A673 (cell line): ENCODE data around the gene GLS.

ENCODE experiments used
- EZH2 ChIP-seq: fragments of 200-600 bp; sonication (generic); IDR thresholded peaks from 2 replicates; pipeline ENCODE4 v1.6.1; 2017; ENCODE audit warnings: borderline replicate concordance, low read depth, mild to moderate bottlenecking, mixed read lengths, antibody characterized with exemption, low read length; ENCODE audit not compliant: poor library complexity, severe bottlenecking
- TF ChIP-seq, protein P1 (sequence below): fragments of 300-800, 200-600 bp; sonication (generic); conservative IDR thresholded peaks from 2 replicates; pipeline ENCODE4 v1.5.1; 2017; ENCODE audit warnings: low read depth, mild to moderate bottlenecking, antibody characterized with exemption, low read length, moderate library complexity, mixed read lengths

DNA sequence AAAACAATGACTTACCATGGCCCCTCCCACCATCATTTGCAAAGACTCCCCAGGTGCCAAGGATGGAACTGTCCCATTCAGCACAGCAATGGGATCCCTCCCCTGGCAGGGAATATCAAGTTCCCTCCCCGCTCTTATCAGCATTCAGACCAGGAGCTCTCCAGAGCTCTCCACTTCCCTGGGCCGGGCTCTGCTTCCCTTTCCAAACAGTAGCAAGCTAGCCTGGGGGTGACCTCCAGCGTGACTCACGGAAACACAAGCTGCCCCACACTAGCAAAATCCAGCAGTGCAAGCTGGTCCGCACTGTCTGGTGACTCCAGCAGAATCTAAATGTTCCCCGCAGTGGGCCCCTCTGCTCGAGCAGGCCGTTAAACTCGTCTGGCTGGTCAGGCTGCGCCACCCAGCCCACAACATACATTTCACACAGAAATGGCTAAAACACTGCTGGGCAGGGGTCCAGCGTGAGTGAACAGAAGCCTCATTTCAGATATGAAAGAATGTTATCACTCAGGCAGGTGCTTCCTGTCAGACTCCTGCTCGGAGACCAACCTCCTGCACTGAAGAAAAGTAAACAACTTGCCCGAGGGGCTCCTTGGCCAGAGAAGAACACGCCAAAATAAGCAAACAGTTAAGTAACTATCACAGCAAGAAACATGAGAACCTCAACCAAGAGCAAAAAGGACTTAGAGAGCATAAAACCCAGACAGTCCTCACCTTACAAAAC lies 99.4 kb downstream of the GLS start:
- TF ChIP-seq, protein P1, sequence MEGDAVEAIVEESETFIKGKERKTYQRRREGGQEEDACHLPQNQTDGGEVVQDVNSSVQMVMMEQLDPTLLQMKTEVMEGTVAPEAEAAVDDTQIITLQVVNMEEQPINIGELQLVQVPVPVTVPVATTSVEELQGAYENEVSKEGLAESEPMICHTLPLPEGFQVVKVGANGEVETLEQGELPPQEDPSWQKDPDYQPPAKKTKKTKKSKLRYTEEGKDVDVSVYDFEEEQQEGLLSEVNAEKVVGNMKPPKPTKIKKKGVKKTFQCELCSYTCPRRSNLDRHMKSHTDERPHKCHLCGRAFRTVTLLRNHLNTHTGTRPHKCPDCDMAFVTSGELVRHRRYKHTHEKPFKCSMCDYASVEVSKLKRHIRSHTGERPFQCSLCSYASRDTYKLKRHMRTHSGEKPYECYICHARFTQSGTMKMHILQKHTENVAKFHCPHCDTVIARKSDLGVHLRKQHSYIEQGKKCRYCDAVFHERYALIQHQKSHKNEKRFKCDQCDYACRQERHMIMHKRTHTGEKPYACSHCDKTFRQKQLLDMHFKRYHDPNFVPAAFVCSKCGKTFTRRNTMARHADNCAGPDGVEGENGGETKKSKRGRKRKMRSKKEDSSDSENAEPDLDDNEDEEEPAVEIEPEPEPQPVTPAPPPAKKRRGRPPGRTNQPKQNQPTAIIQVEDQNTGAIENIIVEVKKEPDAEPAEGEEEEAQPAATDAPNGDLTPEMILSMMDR: no peak
- TF ChIP-seq EZH2: no peak
